NOMO-1 (cell line): ENCODE measurements around the gene TET3.

Experiments
- DNase-seq, 2 experiments: peaks; one replicate each; lab custom pipeline; 2025; ENCODE audit not compliant: unreplicated experiment in 2 of 2; lab: John Stamatoyannopoulos, UW

TET3 gene

DNA sequence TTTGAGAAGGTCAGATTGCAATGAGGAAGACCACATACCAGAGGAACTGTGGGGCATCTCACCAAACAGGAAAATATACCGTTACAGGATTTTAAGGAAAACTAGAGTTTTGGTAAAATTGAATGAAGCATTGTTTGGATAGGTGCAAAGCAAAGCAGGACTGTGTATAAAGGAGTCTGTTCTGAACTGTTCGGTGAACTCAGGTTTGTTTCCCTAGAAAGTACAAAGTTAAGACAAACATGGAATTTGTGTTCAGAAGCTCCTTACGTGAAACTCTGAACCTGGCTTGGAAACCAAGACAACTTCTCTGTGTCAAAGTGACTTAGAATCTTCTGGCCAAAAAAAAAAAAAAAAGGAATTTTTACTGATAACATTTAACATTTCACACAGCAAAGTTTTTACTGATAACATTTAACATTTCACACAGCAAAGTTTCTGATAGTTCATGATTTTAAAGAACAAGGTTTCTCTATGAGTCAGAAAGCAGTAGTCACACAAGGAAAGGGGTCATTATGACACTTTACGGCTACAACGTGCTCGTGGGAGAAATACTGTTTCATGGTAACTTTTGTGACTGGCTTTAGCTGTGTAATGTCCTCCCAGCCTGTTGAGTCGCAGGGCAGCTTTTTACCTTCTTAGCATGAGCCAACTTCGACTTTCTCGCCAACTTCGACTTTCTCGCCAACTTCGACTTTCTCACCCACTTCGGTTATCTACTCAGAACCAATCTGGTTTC is 21.2 kb upstream of the TET3 start:
- no peak for DNase-seq

DNA sequence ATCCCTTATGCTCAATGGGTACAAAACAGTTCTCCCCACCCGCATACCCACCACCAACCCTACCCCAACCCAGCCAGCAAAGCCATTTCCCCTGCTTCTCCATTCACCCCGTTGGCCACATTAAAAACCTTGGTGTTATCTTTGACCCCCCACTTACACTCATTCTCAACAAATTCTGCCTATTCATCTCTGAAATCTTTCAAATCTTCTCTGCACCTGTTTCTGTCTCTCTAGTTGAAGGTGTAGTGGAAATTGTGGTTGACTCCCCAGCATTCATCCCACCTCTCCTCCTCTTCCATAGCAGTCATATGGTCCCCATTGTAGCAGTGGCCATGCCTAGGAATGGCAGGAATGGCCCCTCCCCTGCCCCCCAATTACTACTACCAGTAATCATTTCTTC is 20.5 kb upstream of the TET3 start:
- DNase-seq, result no peak

DNA sequence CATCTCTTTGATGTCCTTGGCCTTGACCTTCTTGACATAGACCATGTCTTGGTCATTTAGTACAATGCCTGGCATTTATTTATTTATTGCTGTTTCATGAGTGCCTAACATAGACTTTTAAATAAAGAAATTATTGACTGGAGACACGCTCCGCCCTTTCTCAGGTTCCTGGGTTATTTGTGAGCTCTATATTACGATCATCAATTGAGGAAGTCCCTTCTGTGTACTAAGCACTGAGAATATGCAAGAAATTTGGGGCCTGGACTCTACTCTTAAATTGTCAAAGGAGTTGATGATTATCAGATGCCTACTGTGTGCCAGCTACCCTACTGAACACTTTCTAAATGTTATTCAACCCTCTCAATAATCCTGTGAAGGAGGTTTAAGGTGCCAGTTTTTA is 19.7 kb upstream of the TET3 start:
- no peak for DNase-seq

DNA sequence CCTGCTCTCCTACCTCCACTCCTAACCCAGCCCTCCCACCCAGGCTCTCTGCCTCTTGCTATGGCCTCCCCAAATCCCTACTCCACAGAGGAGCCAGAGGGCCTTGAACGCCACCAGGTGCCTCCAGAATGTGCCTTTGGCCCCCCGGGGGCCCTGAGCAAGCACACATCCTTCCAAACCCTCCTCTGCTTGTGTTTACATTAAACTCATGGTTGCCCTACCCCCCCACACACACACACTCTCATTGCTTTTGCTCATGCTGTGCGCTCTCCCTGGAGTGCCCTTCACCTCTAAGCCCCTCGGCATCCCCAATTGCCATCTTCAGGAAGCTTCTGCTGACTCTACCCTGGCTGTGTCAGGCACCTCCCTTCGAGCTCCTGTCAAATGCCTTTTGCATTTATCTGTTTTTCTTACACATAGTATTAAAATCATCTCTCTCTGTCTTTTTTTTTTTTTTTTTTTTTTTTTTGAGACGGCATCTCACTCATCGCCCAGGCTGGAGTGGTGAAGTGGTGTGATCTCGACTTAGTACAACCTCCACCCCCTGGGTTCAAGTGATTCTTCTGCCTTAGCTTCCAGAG is 16.3 kb upstream of the TET3 start:
- DNase-seq, result no peak

- DNase-seq, result peak; percentile 23 to 40
Observed at GRCh38 chr2:73969356-73969755, 15.4 kb upstream of the TET3 start.

GRCh38 chr2:73970141-73970803 is 14.4 kb upstream of the TET3 start:
- peak in 1 of 2 experiments; percentile 23 for DNase-seq

GRCh38 chr2:73970850-73971471 is 13.7 kb upstream of the TET3 start:
- peak; percentile 35 to 58 for DNase-seq

DNA sequence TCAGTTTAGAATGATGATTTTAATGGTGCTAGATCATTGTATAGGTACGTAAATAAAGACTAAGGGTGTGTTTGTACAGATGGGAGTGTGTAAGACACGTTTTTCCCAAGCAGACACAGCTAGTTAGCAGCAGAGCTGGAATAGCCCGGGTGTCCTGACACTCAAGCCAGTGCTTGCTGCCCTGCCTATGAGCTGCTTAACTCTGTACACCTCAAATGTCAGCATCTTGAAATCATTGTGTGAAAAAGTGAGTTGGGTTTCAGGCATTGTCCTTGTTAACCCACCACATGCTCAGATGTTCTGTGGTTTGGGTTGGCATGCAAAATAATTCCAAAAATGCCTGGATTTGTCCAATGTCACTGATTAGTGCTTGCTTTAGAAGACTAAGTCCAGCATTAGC is 13.0 kb upstream of the TET3 start:
- no peak for DNase-seq

DNA sequence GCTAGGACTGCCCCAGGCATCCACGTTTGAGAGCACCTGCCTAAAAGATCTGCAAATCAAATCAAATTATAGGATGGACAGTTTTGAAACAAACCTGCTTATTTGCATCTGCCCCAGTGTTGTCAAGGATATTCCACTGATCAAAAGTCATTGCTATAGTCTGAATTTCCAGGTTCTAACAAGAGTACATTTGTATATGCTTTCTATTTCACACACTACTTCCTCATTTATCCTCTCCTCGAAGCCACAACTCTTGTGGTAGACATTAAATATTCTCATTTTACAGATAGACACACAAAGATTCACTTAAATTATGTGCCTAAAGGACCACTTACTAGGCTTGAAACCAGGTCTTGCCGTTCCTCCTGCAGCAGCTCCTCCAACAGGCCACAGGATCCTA is 11.9 kb upstream of the TET3 start:
- DNase-seq, result peak in 1 of 2 experiments; percentile 71

DNA sequence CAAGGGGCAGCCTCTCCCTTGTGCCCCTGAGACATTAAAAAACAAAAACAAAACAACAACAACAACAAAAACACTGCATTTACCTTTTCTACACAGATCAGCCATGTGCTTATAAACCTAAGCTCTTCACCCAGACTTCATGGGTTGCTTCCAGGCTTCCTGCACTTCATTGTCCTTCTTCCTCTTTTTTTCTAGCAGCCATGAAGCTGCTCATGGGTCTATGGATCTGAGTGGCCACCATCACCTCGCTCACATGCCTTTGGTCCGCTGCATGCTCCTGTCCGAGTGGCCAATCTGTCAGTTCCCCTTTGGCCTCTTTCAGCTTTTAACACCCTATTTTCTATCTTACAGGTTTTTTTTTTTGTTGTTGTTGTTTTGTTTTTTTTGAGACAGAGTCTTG is 9.0 kb upstream of the TET3 start:
- DNase-seq, result peak in 1 of 2 experiments; percentile 13

GRCh38 chr2:73976803-73977202 is 7.9 kb upstream of the TET3 start:
- no peak for DNase-seq

DNA sequence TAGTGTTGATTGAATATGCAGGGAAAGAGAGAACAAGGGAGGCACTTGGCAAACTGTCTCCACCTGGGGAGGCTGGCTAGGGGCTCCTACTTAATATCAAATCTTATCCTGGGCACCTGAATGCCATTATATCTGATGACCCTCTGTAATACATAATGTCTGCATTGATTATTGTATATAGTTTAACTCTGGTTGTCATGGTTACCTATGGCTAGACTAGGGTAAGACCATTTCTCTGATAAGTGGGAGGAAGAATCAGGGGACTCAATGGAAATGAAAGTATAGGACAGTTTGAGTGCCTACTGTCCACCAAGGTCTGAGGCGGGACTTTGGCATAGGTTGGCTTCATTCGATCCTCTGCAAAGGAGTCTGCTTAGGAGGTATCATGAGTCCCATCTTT is 7.2 kb upstream of the TET3 start:
- DNase-seq, result no peak

- no peak for DNase-seq
Observed at GRCh38 chr2:73979021-73979420, 5.7 kb upstream of the TET3 start.

- peak in 1 of 2 experiments; percentile 37 for DNase-seq
Observed at GRCh38 chr2:73979686-73980085, 5.0 kb upstream of the TET3 start.

DNA sequence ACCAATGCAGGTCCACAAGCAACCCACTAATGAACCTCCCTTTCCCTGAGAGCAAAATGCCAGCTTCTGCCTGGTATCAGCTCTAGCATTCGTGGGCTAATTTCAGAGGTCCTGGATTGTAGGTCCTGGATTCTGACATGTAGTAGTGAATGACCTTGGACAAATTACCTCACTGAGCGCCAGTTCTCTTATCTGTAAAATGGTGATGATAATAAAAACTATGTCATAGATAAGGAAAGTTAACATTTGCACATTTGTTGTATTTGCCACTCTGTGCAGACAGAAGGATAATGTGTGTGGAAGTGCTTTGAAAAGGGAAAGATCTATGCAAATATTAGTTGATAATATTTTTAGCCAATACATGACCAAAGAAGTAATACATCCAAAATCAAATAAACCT is 4.1 kb upstream of the TET3 start:
- no peak for DNase-seq

GRCh38 chr2:73981081-73982001 is 3.4 kb upstream of the TET3 start:
- peak; percentile 59 to 64 for DNase-seq

- DNase-seq, result no peak
Observed at GRCh38 chr2:73982140-73982617, 2.5 kb upstream of the TET3 start.

GRCh38 chr2:73983322-73984202 is 1.1 kb upstream of the TET3 start:
- peak; percentile 17 to 22 for DNase-seq

DNA sequence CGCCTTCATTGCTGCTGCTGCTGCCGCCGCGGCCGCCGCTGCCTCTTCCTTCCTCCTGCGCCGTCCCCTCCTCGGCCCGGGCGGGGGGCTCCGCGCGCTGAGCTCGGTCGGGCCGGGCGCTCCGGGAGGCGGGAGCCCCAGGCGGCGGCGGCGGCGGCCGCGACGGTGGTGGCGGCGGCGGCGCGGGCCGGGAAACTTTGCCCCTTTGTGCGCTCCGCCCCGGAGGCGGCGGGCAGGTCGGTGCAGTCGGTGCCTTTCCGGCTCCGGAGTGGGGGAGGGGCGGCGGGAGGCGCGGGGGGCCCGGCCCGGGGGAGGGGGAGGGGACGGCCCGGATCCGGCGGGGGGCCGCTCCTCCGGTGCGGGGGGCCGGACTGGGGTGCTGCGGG is 205 bp downstream of the TET3 start:
- peak in 1 of 2 experiments; percentile 36 for DNase-seq
